ENCODE data around the gene DLG1.

DNA sequence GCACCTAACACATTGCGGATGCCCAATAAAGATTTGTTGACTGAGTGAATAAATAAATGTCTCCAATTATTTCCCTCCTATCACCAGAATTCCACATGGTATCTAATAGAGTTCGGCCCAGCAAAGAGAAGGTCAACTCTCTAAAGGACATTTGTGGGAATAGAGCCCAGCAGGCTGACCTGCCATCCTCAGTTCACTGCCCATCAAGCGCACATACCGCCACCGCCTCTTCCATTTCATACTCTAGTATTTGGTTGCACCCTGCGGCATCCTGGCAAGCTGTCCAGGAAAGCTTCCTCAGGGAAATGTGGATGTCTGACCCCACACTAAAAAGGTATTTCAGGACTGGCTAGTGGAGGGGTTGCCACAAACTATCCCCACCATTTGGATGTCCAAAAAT, 29.8 kb upstream of the DLG1 start:
- TF ChIP-seq, protein P1, sequence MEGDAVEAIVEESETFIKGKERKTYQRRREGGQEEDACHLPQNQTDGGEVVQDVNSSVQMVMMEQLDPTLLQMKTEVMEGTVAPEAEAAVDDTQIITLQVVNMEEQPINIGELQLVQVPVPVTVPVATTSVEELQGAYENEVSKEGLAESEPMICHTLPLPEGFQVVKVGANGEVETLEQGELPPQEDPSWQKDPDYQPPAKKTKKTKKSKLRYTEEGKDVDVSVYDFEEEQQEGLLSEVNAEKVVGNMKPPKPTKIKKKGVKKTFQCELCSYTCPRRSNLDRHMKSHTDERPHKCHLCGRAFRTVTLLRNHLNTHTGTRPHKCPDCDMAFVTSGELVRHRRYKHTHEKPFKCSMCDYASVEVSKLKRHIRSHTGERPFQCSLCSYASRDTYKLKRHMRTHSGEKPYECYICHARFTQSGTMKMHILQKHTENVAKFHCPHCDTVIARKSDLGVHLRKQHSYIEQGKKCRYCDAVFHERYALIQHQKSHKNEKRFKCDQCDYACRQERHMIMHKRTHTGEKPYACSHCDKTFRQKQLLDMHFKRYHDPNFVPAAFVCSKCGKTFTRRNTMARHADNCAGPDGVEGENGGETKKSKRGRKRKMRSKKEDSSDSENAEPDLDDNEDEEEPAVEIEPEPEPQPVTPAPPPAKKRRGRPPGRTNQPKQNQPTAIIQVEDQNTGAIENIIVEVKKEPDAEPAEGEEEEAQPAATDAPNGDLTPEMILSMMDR (conservative IDR thresholded peaks at IDR 0.05 in 1 of 2, IDR thresholded peaks at IDR 0.05 in 1 of 2; ENCODE audit: low read depth in 1 of 2, low read length in 2 of 2), result no peak
- no peak for TF ChIP-seq EZH2 (IDR thresholded peaks at IDR 0.05; ENCODE audit: low read length, missing control alignments)

All from fibroblast of lung (primary cell).